ENCODE measurements around the gene NODAL.

The NODAL gene

GRCh38 chr10:70404036-70404786, 37.3 kb downstream of the NODAL start, which contains the start of gene EIF4EBP2:
TSS of gene EIF4EBP2 (plus strand) at chr10:70404145. CDS start at chr10:70404402, 257 bp downstream.
- no peak for TF ChIP-seq CTCF (IDR thresholded peaks at IDR 0.05)

GRCh38 chr10:70403483-70404035, 37.9 kb downstream of the NODAL start:
- no peak for TF ChIP-seq CTCF (IDR thresholded peaks at IDR 0.05)

- TF ChIP-seq CTCF (IDR thresholded peaks at IDR 0.05): no peak
These were observed 42.3 kb downstream of the NODAL start for GRCh38 chr10:70399177-70399576.

GRCh38 chr10:70396140-70396539, 45.3 kb downstream of the NODAL start:
- TF ChIP-seq CTCF (IDR thresholded peaks at IDR 0.05): no peak

GRCh38 chr10:70391654-70392053, 49.8 kb downstream of the NODAL start:
- TF ChIP-seq CTCF (IDR thresholded peaks at IDR 0.05): no peak

Measured in LNCAP (cell line).